ENCODE measurements around the gene EFHD2. TPM values are rescaled to one million over a fixed set of nuclear protein-coding genes. Genes with fewer than 3 reads are reported as not detected.
"Not testable (repeated sequence)": the region's sequence is repeated elsewhere in the genome, so short reads cannot be mapped to it uniquely, and the experiment has no call there.

The EFHD2 gene
- total RNA-seq, 2 donors from 2014 or later = 160 to 191 TPM

- no peak for TF ChIP-seq CTCF (IDR thresholded peaks at IDR 0.05)
Measured at GRCh38 chr1:15459771-15460707, 50.4 kb downstream of the EFHD2 start.

GRCh38 chr1:15460708-15461095, 51.0 kb downstream of the EFHD2 start:
- no peak for DNase-seq
- Histone ChIP-seq H3K9me3 (no peaks in the 10 kb centered on the region), H3K27me3 (no peaks in the 10 kb centered on the region), H3K27ac (no peak overlapping the region), H3K9ac (ENCODE audit: low read depth in 2 of 2, low read length in 2 of 2) (no peak overlapping the region), H3K4me1 (no peaks in the 10 kb centered on the region), H3K36me3 (no peaks in the 10 kb centered on the region), H3K4me3 (no peak overlapping the region)
- no peak for TF ChIP-seq CTCF (IDR thresholded peaks at IDR 0.05)
- intact Hi-C loops (cut with DNase I) = no loop called here

More at GRCh38 chr1:15459771-15460707, 50.4 kb downstream of the EFHD2 start:
- Histone ChIP-seq H3K9me3 (no peaks in the 10 kb centered on the region), H3K27me3 (no peaks in the 10 kb centered on the region), H3K4me1 (no peaks in the 10 kb centered on the region), H3K36me3 (no peaks in the 10 kb centered on the region), H3K9ac (ENCODE audit: low read depth in 2 of 2, low read length in 2 of 2) (no peak overlapping the region), H3K27ac (no peak overlapping the region), H3K4me3 (no peak overlapping the region)
- intact Hi-C loops (cut with DNase I) = no loop called here
- no peak for DNase-seq

GRCh38 chr1:15463064-15463800, 53.5 kb downstream of the EFHD2 start:
- DNase-seq; H3K9ac ChIP-seq (ENCODE audit: low read depth in 2 of 2, low read length in 2 of 2); H3K4me3 ChIP-seq; H3K4me1 ChIP-seq; intact Hi-C loops (cut with DNase I); H3K27ac ChIP-seq; H3K36me3 ChIP-seq; H3K27me3 ChIP-seq; H3K9me3 ChIP-seq: not testable (repeated sequence)

- DNase-seq; H3K27ac ChIP-seq; H3K9ac ChIP-seq (ENCODE audit: low read depth in 2 of 2, low read length in 2 of 2); intact Hi-C loops (cut with DNase I); H3K27me3 ChIP-seq; H3K36me3 ChIP-seq; H3K4me1 ChIP-seq; H3K4me3 ChIP-seq; H3K9me3 ChIP-seq: not testable (repeated sequence)
Measured at GRCh38 chr1:15463926-15464322, 54.2 kb downstream of the EFHD2 start.

GRCh38 chr1:15465674-15466073, 56.0 kb downstream of the EFHD2 start:
- Histone ChIP-seq H3K9me3 (no peaks in the 10 kb centered on the region), H3K36me3 (no peaks in the 10 kb centered on the region), H3K27me3 (no peaks in the 10 kb centered on the region), H3K27ac (no peak overlapping the region), H3K9ac (ENCODE audit: low read depth in 2 of 2, low read length in 2 of 2) (no peak overlapping the region), H3K4me1 (no peaks in the 10 kb centered on the region), H3K4me3 (no peak overlapping the region)
- DNase-seq = no peak
- no peak for TF ChIP-seq CTCF (IDR thresholded peaks at IDR 0.05)
- intact Hi-C loops (cut with DNase I) = no loop called here

GRCh38 chr1:15466955-15467625, 57.4 kb downstream of the EFHD2 start:
- H3K9me3 ChIP-seq; H3K27ac ChIP-seq; H3K4me3 ChIP-seq; DNase-seq; intact Hi-C loops (cut with DNase I); H3K4me1 ChIP-seq; H3K36me3 ChIP-seq; H3K9ac ChIP-seq (ENCODE audit: low read depth in 2 of 2, low read length in 2 of 2); H3K27me3 ChIP-seq: not testable (repeated sequence)

All from colonic mucosa (tissue), 4 donors.